ENCODE data around the gene GRK5. TPM values are rescaled to one million over a fixed set of nuclear protein-coding genes. Genes with fewer than 3 reads are reported as not detected.

The GRK5 gene
- total and polyA plus RNA-seq, 2 donors from 2014 or later: 7.3 to 18.7 TPM

- no peak for FAIRE-seq
- no peak overlapping the region for H3K9ac ChIP-seq (ENCODE audit: low read length in 3 of 3)
- TF ChIP-seq, protein P1, sequence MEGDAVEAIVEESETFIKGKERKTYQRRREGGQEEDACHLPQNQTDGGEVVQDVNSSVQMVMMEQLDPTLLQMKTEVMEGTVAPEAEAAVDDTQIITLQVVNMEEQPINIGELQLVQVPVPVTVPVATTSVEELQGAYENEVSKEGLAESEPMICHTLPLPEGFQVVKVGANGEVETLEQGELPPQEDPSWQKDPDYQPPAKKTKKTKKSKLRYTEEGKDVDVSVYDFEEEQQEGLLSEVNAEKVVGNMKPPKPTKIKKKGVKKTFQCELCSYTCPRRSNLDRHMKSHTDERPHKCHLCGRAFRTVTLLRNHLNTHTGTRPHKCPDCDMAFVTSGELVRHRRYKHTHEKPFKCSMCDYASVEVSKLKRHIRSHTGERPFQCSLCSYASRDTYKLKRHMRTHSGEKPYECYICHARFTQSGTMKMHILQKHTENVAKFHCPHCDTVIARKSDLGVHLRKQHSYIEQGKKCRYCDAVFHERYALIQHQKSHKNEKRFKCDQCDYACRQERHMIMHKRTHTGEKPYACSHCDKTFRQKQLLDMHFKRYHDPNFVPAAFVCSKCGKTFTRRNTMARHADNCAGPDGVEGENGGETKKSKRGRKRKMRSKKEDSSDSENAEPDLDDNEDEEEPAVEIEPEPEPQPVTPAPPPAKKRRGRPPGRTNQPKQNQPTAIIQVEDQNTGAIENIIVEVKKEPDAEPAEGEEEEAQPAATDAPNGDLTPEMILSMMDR (IDR thresholded peaks at IDR 0.05; ENCODE audit: borderline replicate concordance, extremely low read depth, insufficient read depth): peak; percentile 3
- H3K9me3 ChIP-seq (ENCODE audit: control insufficient read depth in 2 of 3, insufficient read depth in 1 of 3, low read length in 3 of 3): no peaks in the 10 kb centered on the region
- H3K27me3 ChIP-seq (ENCODE audit: control insufficient read depth, insufficient read depth, low read length): no peaks in the 10 kb centered on the region
- H3K4me1 ChIP-seq (ENCODE audit: control insufficient read depth in 2 of 3, insufficient read depth in 2 of 3, low read depth in 1 of 3, low read length in 3 of 3): peaks cover 0 to 3% (median 0%) of the 10 kb centered on the region in 3 donors
- H3K36me3 ChIP-seq (ENCODE audit: control insufficient read depth in 2 of 3, insufficient read depth in 3 of 3, low read length in 3 of 3): no peaks in the 10 kb centered on the region
- no peak overlapping the region for H3K27ac ChIP-seq (ENCODE audit: low read depth in 2 of 2, low read length in 2 of 2)
- DNase-seq: peak in 1 of 5 donors; percentile 22
- intact Hi-C loops (cut with DNase I): loop anchor here (10.0 kb wide), 1 partner anchor 216 kb away; no protein-coding TSS in a partner anchor
- no peak overlapping the region for H3K4me3 ChIP-seq (ENCODE audit: low read length in 3 of 3)
Observed at GRCh38 chr10:119198438-119198837, 8.9 kb upstream of the GRK5 start.

DNA sequence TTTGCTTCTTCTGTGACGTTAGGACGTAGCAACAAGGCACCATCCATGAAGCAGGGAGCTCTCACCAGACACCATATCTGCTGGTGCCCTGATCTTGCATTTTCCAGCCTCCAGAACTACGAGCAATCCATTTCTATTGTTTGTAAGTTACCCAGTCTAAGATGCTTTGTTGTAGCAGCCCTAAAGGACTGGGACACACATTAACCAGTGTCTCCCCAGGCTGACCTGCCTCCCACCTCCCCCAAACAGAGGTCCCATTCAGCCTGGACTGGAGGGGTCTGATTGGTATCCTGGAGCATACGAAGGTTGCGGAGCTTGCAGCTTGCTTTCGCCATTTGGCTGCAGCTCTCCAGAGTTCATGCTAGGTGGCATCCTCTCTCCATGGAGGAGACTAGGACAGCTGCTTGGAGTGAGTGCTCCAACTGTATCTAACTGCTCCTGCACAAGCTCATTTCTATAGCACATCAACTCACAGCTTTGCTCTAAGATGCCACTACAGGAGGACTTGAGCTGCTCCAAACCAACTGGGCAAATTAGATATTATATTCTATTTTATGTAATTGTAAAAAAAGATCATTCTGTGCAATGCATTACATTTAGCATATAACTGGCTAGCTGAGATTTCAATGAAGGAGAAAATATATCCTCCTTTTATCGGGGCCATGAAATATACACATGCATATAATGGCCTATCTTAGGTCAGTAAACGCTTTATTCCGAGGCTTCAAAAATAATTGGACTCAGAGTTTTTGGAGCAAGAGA is 8.0 kb upstream of the GRK5 start:
- FAIRE-seq (no peak), DNase-seq (peak in 4 of 5 donors; percentile 77 to 90 (median 84))
- no peak overlapping the region for H3K27ac ChIP-seq (ENCODE audit: low read depth in 2 of 2, low read length in 2 of 2)
- no peaks in the 10 kb centered on the region for H3K9me3 ChIP-seq (ENCODE audit: control insufficient read depth in 2 of 3, insufficient read depth in 1 of 3, low read length in 3 of 3)
- TF ChIP-seq, protein P1 (IDR thresholded peaks at IDR 0.05; ENCODE audit: borderline replicate concordance, extremely low read depth, insufficient read depth): peak; percentile 81
- H3K4me1 ChIP-seq (ENCODE audit: control insufficient read depth in 2 of 3, insufficient read depth in 2 of 3, low read depth in 1 of 3, low read length in 3 of 3): peaks cover 0 to 3% (median 0%) of the 10 kb centered on the region in 3 donors
- no peak overlapping the region for H3K9ac ChIP-seq (ENCODE audit: low read length in 3 of 3)
- intact Hi-C loops (cut with DNase I): loop anchor here (10.0 kb wide), 1 partner anchor 215 kb away; no protein-coding TSS in a partner anchor
- H3K36me3 ChIP-seq (ENCODE audit: control insufficient read depth in 2 of 3, insufficient read depth in 3 of 3, low read length in 3 of 3): no peaks in the 10 kb centered on the region
- no peak overlapping the region for H3K4me3 ChIP-seq (ENCODE audit: low read length in 3 of 3)
- no peaks in the 10 kb centered on the region for H3K27me3 ChIP-seq (ENCODE audit: control insufficient read depth, insufficient read depth, low read length)

DNA sequence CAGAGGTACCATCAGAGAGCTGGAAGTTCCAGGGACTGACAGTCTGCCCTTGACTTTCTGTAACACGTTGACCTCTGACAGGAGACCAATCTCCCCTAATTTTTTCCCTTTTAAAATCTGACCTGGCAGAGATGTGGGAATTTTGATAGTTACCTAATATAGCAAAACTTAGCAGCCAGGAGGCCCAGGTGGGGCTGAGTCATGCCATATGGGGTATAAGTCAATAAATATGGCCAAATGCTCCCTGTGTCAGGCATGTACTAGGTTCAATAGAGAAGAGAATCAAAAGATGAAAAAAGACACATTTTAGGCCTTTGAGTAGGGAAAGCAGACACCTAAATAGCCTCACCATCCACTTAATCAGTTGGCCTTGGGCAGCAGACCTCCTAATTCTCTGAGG is 6.1 kb upstream of the GRK5 start:
- intact Hi-C loops (cut with DNase I): loop anchor here (10.0 kb wide), 1 partner anchor 244 kb away; no protein-coding TSS in a partner anchor
- FAIRE-seq: no peak
- no peak for DNase-seq

More for the DNA sequence above, 6.1 kb upstream of the GRK5 start:
- Histone ChIP-seq H3K4me1 (ENCODE audit: control insufficient read depth in 2 of 3, insufficient read depth in 2 of 3, low read depth in 1 of 3, low read length in 3 of 3) (peaks cover 0 to 8% (median 0%) of the 10 kb centered on the region in 3 donors), H3K9ac (ENCODE audit: low read length in 3 of 3) (no peak overlapping the region), H3K27me3 (ENCODE audit: control insufficient read depth, insufficient read depth, low read length) (no peaks in the 10 kb centered on the region), H3K4me3 (ENCODE audit: low read length in 3 of 3) (no peak overlapping the region), H3K27ac (ENCODE audit: low read depth in 2 of 2, low read length in 2 of 2) (no peak overlapping the region), H3K9me3 (ENCODE audit: control insufficient read depth in 2 of 3, insufficient read depth in 1 of 3, low read length in 3 of 3) (no peaks in the 10 kb centered on the region), H3K36me3 (ENCODE audit: control insufficient read depth in 2 of 3, insufficient read depth in 3 of 3, low read length in 3 of 3) (no peaks in the 10 kb centered on the region)
- TF ChIP-seq, protein P1 (IDR thresholded peaks at IDR 0.05; ENCODE audit: borderline replicate concordance, extremely low read depth, insufficient read depth): no peak
